Anterior cingulate cortex (tissue), 58 donors: ENCODE data around the gene AQP2.

Source experiments
- DNase-seq, 58 donors: peaks; one replicate each; lab custom pipeline; 2025; lab: John Stamatoyannopoulos, UW

The AQP2 gene

DNA sequence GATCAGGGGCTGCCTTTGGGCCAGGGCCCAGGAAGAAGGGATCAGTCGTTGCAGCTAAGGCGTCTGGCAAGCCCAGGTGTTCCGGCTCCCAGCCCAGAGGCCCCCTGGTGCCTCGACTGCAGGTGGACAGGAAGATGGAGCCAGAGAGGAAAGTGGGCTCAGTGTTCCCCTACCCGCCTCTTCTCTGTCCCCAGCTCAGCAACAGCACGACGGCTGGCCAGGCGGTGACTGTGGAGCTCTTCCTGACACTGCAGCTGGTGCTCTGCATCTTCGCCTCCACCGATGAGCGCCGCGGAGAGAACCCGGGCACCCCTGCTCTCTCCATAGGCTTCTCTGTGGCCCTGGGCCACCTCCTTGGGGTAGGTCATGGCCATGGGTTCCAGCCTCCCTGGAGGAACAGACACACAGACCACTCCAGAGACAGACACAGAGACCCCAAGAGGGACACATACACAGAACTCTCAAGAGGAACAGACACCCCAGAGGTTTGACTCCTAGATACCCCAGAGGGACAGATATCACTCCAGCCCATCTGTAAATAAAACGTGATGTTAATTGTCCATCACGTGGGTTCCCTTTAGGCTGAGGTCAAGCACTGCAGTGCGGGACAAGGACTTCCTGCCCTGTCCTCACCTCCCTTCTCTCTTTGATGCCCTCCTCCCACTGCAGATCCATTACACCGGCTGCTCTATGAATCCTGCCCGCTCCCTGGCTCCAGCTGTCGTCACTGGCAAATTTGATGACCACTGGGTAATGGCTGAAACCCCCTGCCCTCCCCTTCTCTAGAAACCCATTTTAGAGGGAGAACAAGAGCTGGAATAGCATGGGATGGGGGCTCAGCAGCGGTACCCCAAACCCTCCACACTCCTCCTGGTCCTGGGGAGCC lies 3.7 kb downstream of the AQP2 start:
- no peak for DNase-seq

- no peak for DNase-seq
Observed at GRCh38 chr12:49954863-49955830, 4.6 kb downstream of the AQP2 start.

DNA sequence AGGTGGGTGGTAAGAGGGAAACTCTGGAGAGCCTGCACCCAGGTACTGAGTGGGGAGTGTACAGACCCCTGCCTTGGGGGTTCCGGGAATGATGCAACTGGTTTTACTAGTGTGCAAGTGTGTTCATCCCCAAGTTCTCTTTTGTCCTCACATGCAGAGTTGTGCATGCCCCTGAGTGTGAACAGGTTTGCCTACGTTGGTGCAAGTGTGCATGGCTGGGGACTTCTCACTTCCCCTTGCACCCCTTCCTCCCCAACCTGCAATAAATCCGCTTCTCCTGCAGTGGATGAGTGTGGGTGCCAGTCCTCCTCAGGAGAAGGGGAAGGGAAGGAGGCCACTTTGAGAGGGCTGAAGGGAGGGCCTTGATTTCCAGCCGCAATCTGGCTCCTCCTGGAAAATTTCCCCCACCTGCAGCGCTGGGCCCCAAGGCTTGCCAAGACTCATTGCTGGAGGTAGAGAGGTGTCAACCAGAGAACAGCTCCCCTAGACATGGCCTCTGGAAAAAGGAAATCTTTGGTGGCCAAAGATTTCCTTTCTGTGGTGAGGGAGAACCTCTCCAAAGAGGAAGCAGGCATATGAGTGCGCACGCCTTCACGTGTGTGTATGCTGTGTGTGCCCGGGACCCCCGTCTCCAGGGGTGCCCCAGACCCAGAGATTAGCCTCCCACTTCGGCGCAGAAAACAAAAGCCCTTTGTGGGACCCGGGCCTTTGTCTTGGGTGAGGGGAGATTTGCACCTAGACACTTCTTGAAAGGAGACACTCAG lies 5.5 kb downstream of the AQP2 start:
- no peak for DNase-seq

GRCh38 chr12:49956663-49957569 lies 6.4 kb downstream of the AQP2 start:
- DNase-seq = no peak

DNA sequence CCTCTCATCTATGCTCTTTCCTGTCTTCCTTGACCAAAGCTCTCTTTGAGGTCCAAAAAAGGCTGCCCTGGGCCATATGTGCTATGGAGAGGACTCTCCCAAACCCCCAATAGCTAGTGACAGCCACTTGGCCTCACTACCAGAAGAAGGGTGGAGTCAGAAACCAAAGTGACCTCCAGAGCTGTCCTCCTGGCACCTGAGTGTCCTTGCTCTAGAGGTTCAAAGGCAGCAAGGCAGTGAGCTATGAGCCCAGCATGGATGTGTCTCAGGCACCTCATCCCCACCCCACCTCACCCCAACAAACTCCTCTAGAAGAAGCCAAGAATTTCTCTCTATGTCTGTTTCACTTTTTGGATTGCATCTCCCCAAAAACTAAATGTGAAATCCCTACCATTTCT lies 7.0 kb downstream of the AQP2 start:
- DNase-seq = no peak

DNA sequence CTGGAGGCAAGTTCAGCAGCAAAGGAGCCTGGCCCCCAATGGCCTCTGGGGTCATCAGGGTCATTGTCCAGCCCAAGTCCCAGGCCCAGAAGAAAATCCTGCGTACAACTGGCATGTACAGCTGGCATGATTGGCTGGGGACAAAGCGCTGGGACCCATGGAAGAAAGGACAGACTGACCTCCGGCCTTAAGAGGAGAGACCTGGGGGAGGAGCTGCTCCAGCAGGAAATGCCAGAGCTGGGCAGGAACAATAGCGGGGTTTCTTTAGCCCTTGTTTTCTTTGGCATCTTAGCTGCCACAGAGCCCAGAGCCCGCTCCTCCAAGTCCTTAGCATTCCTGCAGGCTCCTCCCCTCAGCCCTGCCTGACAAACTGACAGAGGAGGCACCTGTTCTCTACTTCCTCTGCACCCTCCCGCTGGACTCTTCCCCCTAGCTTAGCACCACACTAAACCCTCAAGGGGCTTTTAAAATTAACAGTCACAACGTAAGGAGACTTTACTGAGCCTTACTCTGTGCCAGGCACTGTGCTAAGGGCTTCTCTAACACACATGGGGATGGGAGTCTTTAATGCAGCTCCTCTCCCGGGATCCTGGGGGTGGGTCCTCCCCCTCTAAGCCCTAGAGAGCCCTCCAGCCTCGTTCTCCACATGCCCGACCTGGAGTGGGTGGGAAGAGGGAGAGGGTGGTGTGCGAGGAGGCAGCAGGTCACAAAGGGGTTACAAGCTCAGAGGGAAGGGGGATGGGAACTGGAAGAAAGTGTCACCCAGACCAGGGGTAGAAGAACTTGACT lies 9.3 kb downstream of the AQP2 start:
- DNase-seq = no peak

- DNase-seq = no peak
Observed at GRCh38 chr12:49960474-49961110, 10.1 kb downstream of the AQP2 start.

GRCh38 chr12:49961111-49961922 lies 10.8 kb downstream of the AQP2 start, which contains the start of gene AQP5:
AQP5 (plus strand) TSS chr12:49961872; CDS start chr12:49962018, 146 bp downstream.
- no peak for DNase-seq

DNA sequence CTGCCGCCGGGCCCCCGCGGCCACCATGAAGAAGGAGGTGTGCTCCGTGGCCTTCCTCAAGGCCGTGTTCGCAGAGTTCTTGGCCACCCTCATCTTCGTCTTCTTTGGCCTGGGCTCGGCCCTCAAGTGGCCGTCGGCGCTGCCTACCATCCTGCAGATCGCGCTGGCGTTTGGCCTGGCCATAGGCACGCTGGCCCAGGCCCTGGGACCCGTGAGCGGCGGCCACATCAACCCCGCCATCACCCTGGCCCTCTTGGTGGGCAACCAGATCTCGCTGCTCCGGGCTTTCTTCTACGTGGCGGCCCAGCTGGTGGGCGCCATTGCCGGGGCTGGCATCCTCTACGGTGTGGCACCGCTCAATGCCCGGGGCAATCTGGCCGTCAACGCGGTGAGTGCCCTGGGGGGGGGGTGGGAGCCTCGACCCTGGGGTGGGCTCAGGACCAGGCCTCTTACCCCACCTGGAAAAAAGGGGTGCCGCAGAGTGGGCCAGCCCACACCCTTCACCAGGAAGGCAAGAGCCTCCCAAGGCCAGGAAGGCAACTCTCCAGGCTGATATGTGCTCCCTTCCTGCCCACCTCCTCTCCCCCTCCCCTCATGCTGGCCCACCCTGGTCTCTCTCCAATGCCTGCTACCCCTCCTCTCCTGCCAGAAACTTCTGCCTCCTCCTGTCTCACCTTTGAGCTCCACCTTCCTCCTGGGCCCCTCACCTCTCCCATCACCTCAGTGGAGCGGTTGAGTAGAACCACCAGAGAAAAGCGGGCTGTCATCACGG lies 11.6 kb downstream of the AQP2 start:
- no peak for DNase-seq

- DNase-seq = peak in 35 of 58 donors; percentile 7 to 84 (median 28)
Observed at GRCh38 chr12:49962861-49963765, 12.6 kb downstream of the AQP2 start.

GRCh38 chr12:49963976-49964815 lies 13.7 kb downstream of the AQP2 start:
- DNase-seq = no peak

DNA sequence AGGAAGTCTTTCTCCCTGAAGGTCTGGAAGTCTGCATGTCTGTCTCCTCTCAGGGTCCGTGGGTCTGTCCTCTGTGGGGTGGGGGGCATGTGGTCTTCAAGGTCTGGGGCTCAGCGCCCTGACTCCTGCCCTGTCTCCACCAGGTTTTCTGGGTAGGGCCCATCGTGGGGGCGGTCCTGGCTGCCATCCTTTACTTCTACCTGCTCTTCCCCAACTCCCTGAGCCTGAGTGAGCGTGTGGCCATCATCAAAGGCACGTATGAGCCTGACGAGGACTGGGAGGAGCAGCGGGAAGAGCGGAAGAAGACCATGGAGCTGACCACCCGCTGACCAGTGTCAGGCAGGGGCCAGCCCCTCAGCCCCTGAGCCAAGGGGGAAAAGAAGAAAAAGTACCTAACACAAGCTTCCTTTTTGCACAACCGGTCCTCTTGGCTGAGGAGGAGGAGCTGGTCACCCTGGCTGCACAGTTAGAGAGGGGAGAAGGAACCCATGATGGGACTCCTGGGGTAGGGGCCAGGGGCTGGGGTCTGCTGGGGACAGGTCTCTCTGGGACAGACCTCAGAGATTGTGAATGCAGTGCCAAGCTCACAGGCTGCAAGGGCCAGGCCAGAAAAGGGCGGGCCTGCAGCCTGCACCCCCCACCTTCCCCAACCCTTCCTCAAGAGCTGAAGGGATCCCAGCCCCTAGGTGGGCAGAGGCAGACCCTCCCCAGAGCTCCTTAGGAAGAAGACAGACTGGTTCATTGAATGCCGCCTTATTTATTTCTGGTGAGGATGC lies 14.5 kb downstream of the AQP2 start:
- no peak for DNase-seq

GRCh38 chr12:49965836-49966235 lies 15.3 kb downstream of the AQP2 start:
- DNase-seq = no peak
